Measurements from ENCODE around the gene TMPRSS4. TPM values are rescaled to one million over a fixed set of nuclear protein-coding genes. Genes with fewer than 3 reads are reported as not detected.
A peak's percentile ranks its signal among the peaks of the same experiment; 100 is the strongest.

TMPRSS4 gene
- total and polyA plus RNA-seq, 9 of the 15 experiments (the other 6 are each of a cell fraction or from before 2014, with no cell fraction given), result 4.0 to 10.0 (median 5.6) TPM

DNA sequence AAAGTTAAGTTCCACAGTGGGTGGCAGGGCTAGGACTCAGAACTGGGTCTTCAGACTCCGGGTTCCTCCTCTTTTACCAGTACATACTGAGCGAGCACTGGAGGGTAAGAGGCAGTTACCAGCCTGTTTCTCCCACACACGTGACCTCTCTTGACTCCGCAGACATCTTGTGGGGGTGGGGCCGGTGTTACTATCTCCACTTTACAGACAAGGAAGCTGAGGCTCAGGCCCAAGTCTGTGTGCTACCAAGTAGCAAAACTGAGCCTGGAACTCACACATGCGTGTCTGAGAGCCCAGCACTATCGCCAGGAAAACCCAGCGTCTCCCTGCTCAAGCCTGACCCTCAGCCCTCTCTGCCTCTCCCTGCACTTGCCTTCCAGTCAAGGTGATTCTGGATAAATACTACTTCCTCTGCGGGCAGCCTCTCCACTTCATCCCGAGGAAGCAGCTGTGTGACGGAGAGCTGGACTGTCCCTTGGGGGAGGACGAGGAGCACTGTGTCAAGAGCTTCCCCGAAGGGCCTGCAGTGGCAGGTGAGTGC lies 25.9 kb downstream of the TMPRSS4 start (continued):
- TF ChIP-seq TBP (optimal IDR thresholded peaks at IDR 0.05; ENCODE audit: low read depth, low read length) (peak; percentile 52), GTF2A2 (tag; IDR thresholded peaks at IDR 0.05) (no peak), BRCA1 (IDR thresholded peaks at IDR 0.05) (no peak), BRCA1 (CRISPR knock-in tag; IDR thresholded peaks at IDR 0.05) (no peak), ZNF133 (CRISPR knock-in tag; IDR thresholded peaks at IDR 0.05) (no peak), CHCHD3 (CRISPR knock-in tag; IDR thresholded peaks at IDR 0.05) (no peak), KLF10 (CRISPR knock-in tag; IDR thresholded peaks at IDR 0.05) (no peak), SPI1 (IDR thresholded peaks at IDR 0.05; ENCODE audit: borderline replicate concordance, low read depth, low read length) (peak; percentile 21; the same call in 1 of the 2 replicates), ZNF232 (CRISPR knock-in tag; IDR thresholded peaks at IDR 0.05) (no peak), ZNF384 (IDR thresholded peaks at IDR 0.05; ENCODE audit: low read depth, low read length) (no peak), XRCC5 (IDR thresholded peaks at IDR 0.05; ENCODE audit: low read depth, low read length) (no peak), HNRNPK (IDR thresholded peaks at IDR 0.05; ENCODE audit: low read depth, low read length, poor library complexity, severe bottlenecking) (no peak), CC2D1A (IDR thresholded peaks at IDR 0.05) (no peak), RCOR1 (IDR thresholded peaks at IDR 0.05; ENCODE audit: borderline replicate concordance in 1 of 2, low read depth in 2 of 2, low read length in 2 of 2) (peak in 1 of 2 experiments; percentile 79; a peak in 3 of 4 replicates), MECOM (CRISPR knock-in tag; IDR thresholded peaks at IDR 0.05) (no peak), CREB1 (IDR thresholded peaks at IDR 0.05) (no peak), CREB1 (CRISPR knock-in tag; IDR thresholded peaks at IDR 0.05) (no peak), ELF1 (tag; IDR thresholded peaks at IDR 0.05) (no peak), C11orf30 (IDR thresholded peaks at IDR 0.05; ENCODE audit: low read depth) (no peak), SMARCC2 (IDR thresholded peaks at IDR 0.05; ENCODE audit: low read depth) (no peak), RAD21 (CRISPR knock-in tag; conservative IDR thresholded peaks at IDR 0.05 in 1 of 2, IDR thresholded peaks at IDR 0.05 in 1 of 2) (peak in 1 of 2 experiments; percentile 27; a peak in 2 of 4 replicates), POLR2AphosphoS5 (IDR thresholded peaks at IDR 0.05; ENCODE audit: control insufficient read depth, insufficient read depth, low read depth, low read length) (peak; percentile 35; the same call in 1 of the 2 replicates)
- TF ChIP-seq, protein P1, sequence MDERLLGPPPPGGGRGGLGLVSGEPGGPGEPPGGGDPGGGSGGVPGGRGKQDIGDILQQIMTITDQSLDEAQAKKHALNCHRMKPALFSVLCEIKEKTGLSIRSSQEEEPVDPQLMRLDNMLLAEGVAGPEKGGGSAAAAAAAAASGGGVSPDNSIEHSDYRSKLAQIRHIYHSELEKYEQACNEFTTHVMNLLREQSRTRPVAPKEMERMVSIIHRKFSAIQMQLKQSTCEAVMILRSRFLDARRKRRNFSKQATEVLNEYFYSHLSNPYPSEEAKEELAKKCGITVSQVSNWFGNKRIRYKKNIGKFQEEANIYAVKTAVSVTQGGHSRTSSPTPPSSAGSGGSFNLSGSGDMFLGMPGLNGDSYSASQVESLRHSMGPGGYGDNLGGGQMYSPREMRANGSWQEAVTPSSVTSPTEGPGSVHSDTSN (CRISPR knock-in tag; IDR thresholded peaks at IDR 0.05; ENCODE audit: low read depth), result no peak
- TF ChIP-seq, protein P1 (tag; conservative IDR thresholded peaks at IDR 0.05; ENCODE audit: low read depth), result no peak
- TF ChIP-seq, protein P2, sequence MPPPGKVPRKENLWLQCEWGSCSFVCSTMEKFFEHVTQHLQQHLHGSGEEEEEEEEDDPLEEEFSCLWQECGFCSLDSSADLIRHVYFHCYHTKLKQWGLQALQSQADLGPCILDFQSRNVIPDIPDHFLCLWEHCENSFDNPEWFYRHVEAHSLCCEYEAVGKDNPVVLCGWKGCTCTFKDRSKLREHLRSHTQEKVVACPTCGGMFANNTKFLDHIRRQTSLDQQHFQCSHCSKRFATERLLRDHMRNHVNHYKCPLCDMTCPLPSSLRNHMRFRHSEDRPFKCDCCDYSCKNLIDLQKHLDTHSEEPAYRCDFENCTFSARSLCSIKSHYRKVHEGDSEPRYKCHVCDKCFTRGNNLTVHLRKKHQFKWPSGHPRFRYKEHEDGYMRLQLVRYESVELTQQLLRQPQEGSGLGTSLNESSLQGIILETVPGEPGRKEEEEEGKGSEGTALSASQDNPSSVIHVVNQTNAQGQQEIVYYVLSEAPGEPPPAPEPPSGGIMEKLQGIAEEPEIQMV (tag; conservative IDR thresholded peaks at IDR 0.05; ENCODE audit: low read depth), result no peak
- TF ChIP-seq, protein P3, sequence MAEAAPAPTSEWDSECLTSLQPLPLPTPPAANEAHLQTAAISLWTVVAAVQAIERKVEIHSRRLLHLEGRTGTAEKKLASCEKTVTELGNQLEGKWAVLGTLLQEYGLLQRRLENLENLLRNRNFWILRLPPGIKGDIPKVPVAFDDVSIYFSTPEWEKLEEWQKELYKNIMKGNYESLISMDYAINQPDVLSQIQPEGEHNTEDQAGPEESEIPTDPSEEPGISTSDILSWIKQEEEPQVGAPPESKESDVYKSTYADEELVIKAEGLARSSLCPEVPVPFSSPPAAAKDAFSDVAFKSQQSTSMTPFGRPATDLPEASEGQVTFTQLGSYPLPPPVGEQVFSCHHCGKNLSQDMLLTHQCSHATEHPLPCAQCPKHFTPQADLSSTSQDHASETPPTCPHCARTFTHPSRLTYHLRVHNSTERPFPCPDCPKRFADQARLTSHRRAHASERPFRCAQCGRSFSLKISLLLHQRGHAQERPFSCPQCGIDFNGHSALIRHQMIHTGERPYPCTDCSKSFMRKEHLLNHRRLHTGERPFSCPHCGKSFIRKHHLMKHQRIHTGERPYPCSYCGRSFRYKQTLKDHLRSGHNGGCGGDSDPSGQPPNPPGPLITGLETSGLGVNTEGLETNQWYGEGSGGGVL (CRISPR knock-in tag; IDR thresholded peaks at IDR 0.05), result no peak
